Aorta (tissue), 5 donors: ENCODE results near the gene PER2. TPM values are rescaled to one million over a fixed set of nuclear protein-coding genes. Genes with fewer than 3 reads are reported as not detected.

Experiments
- ATAC-seq: fragments of 200-7000 bp; cut with Tn5 transposase; one replicate; pipeline ENCODE4 v1.9.1; 2022; ENCODE audit warnings: moderate library complexity; ENCODE audit not compliant: low FRiP score
- DNase-seq, 2 donors: peaks; one replicate each; pipeline ENCODE4 v3.0.0-alpha.2; 2020
- H3K27ac ChIP-seq, 2 donors: one replicate each; pipeline ENCODE4 v1.5.1; 2013; ENCODE audit warnings: low read length in 2 of 2, mild to moderate bottlenecking in 2 of 2, moderate library complexity in 2 of 2, control low read depth in 1 of 2, inconsistent platforms in 1 of 2, low read depth in 1 of 2
- H3K27me3 ChIP-seq, 2 donors: one replicate each; pipeline ENCODE4 v1.6.1; 2013; ENCODE audit warnings: control low read depth in 1 of 2, low read length in 1 of 2, mild to moderate bottlenecking in 1 of 2, moderate library complexity in 1 of 2; ENCODE audit not compliant: insufficient read depth in 2 of 2, control insufficient read depth in 1 of 2
- H3K36me3 ChIP-seq, 2 donors: one replicate each; pipeline ENCODE4 v1.6.1; 2013; ENCODE audit warnings: control low read depth in 1 of 2, low read length in 1 of 2, mild to moderate bottlenecking in 1 of 2; ENCODE audit not compliant: insufficient read depth in 2 of 2, control insufficient read depth in 1 of 2
- H3K4me1 ChIP-seq, 2 donors: one replicate each; pipeline ENCODE4 v1.6.1; 2013; ENCODE audit warnings: low read length in 2 of 2, control low read depth in 1 of 2, mild to moderate bottlenecking in 1 of 2, moderate library complexity in 1 of 2; ENCODE audit not compliant: insufficient read depth in 2 of 2, control insufficient read depth in 1 of 2
- H3K4me3 ChIP-seq, 2 donors: one replicate each; pipeline ENCODE4 v1.5.1; 2013; ENCODE audit warnings: low read length in 2 of 2, control low read depth in 1 of 2, mild to moderate bottlenecking in 1 of 2
- H3K9me3 ChIP-seq: one replicate; pipeline ENCODE4 v1.6.1; 2013; ENCODE audit warnings: mild to moderate bottlenecking, low read length; ENCODE audit not compliant: control insufficient read depth
- WGBS, 2 donors: extraction: QIAGEN DNeasy Blood & Tissue Kit; methylation state at CpG; one replicate each; pipeline ENCODE4 v1.1.7; 2013; 5-methylcytosine and 5-hydroxymethylcytosine counted together
- intact Hi-C, 2 donors: fragments of 100-400 bp; cut with DNase I; formaldehyde crosslinking; loops; one replicate each; pipeline versions ENCODE4 v1.14.2 to v1.15.0; 2022
- polyA plus RNA-seq, 2 donors: library from polyadenylated mRNA; stranded (reverse); fragments of 200-250 nt; gene quantifications; one replicate each; pipeline ENCODE4 v1.2.3, GENCODE V29; 2013
- total RNA-seq, 2 donors: library from RNA; stranded (reverse); fragmentation: NEBNext Ultra II Directional; extraction: Animal tissue kit (Norgen Biotek cat#: 25700); gene quantifications; one replicate each; pipeline ENCODE4 v1.2.1, GENCODE V29; 2021
- donor health status: healthy with polysubstance abuse.
- donor health status: Bipolar disorder and iron deficiency.
- donor health status: DM: no; HTN: no; CAD: no.
- donor health status: DM: no; HTN: no; CAD: no.
- donor health status: DM: yes; HTN: yes; CAD: no.

Gene PER2
- total and polyA plus RNA-seq, 4 donors = 2.0 to 25.1 (median 14.1) TPM

- 95 to 98% methylated on average over 11 of the region's 11 CpGs for WGBS, 2 donors
- intact Hi-C loops = loop anchor here in 1 of 2 donors (5.0 kb wide), 1 partner anchor 55 kb away; no protein-coding TSS in a partner anchor
- Histone ChIP-seq H3K36me3 (no peaks in the 10 kb centered on the region), H3K27me3 (no peaks in the 10 kb centered on the region), H3K9me3 (no peaks in the 10 kb centered on the region), H3K4me3 (no peak overlapping the region), H3K27ac (no peak overlapping the region), H3K4me1 (no peaks in the 10 kb centered on the region)
- ATAC-seq (no peak), DNase-seq (peak in 1 of 2 donors; percentile 67)
Measured at GRCh38 chr2:238227587-238228032, 60.8 kb downstream of the PER2 start.

GRCh38 chr2:238226698-238227586, 61.5 kb downstream of the PER2 start:
- Histone ChIP-seq H3K36me3 (no peaks in the 10 kb centered on the region), H3K4me3 (no peak overlapping the region), H3K27me3 (no peaks in the 10 kb centered on the region), H3K27ac (no peak overlapping the region), H3K9me3 (no peaks in the 10 kb centered on the region), H3K4me1 (no peaks in the 10 kb centered on the region)
- intact Hi-C loops = loop anchor here in 1 of 2 donors (5.0 kb wide), 1 partner anchor 55 kb away; no protein-coding TSS in a partner anchor
- no peak for ATAC-seq
- no peak for DNase-seq
- 90 to 97% methylated on average over 8 of the region's 8 CpGs for WGBS, 2 donors

- Histone ChIP-seq H3K9me3 (no peaks in the 10 kb centered on the region), H3K27ac (no peak overlapping the region), H3K36me3 (no peaks in the 10 kb centered on the region), H3K27me3 (no peaks in the 10 kb centered on the region), H3K4me3 (no peak overlapping the region), H3K4me1 (no peaks in the 10 kb centered on the region)
- 59 to 64% methylated on average over 33 to 38 of the region's 38 CpGs for WGBS, 2 donors
- intact Hi-C loops = loop anchor here in 1 of 2 donors (5.0 kb wide), 1 partner anchor 54 kb away; no protein-coding TSS in a partner anchor
- no peak for ATAC-seq
- DNase-seq = peak in 1 of 2 donors; percentile 68
Measured at GRCh38 chr2:238225911-238226697, 62.3 kb downstream of the PER2 start.

GRCh38 chr2:238225121-238225520, 63.3 kb downstream of the PER2 start:
- H3K36me3 ChIP-seq = no peaks in the 10 kb centered on the region
- ATAC-seq (no peak), DNase-seq (no peak)
- H3K4me1 ChIP-seq = no peaks in the 10 kb centered on the region
- intact Hi-C loops = loop anchor here in 1 of 2 donors (5.0 kb wide), 1 partner anchor 53 kb away; no protein-coding TSS in a partner anchor
- no peaks in the 10 kb centered on the region for H3K9me3 ChIP-seq
- H3K27me3 ChIP-seq = no peaks in the 10 kb centered on the region
- H3K27ac ChIP-seq = no peak overlapping the region
- H3K4me3 ChIP-seq = no peak overlapping the region
- 89% methylated on average over 13 of the region's 13 CpGs for WGBS, 2 donors

GRCh38 chr2:238224356-238225035, 63.9 kb downstream of the PER2 start:
- no peak for DNase-seq
- Histone ChIP-seq H3K9me3 (no peaks in the 10 kb centered on the region), H3K27ac (no peak overlapping the region), H3K4me1 (no peaks in the 10 kb centered on the region), H3K4me3 (no peak overlapping the region), H3K27me3 (no peaks in the 10 kb centered on the region), H3K36me3 (no peaks in the 10 kb centered on the region)
- WGBS, 2 donors = 96 to 97% methylated on average over 29 of the region's 29 CpGs
- intact Hi-C loops = loop anchor here in 1 of 2 donors (5.0 kb wide), 1 partner anchor 52 kb away; no protein-coding TSS in a partner anchor
- ATAC-seq = no peak

GRCh38 chr2:238220892-238221521, 67.4 kb downstream of the PER2 start:
- no peak overlapping the region for H3K27ac ChIP-seq
- no peaks in the 10 kb centered on the region for H3K9me3 ChIP-seq
- no peaks in the 10 kb centered on the region for H3K36me3 ChIP-seq
- no peak for DNase-seq
- WGBS, 2 donors = 60 to 65% methylated on average over 23 of the region's 23 CpGs
- intact Hi-C loops = no loop called here
- peak; percentile 46 for ATAC-seq
- H3K4me3 ChIP-seq = no peak overlapping the region
- no peaks in the 10 kb centered on the region for H3K27me3 ChIP-seq
- no peaks in the 10 kb centered on the region for H3K4me1 ChIP-seq

GRCh38 chr2:238220274-238220891, 68.0 kb downstream of the PER2 start:
- DNase-seq = no peak
- Histone ChIP-seq H3K36me3 (no peaks in the 10 kb centered on the region), H3K27me3 (no peaks in the 10 kb centered on the region), H3K4me3 (no peak overlapping the region), H3K9me3 (no peaks in the 10 kb centered on the region), H3K27ac (no peak overlapping the region), H3K4me1 (no peaks in the 10 kb centered on the region)
- no peak for ATAC-seq
- 74 to 78% methylated on average over 10 of the region's 10 CpGs for WGBS, 2 donors
- intact Hi-C loops = no loop called here
